Lower leg skin (tissue), 4 donors: ENCODE measurements around the gene DAGLA. TPM values are rescaled to one million over a fixed set of nuclear protein-coding genes. Genes with fewer than 3 reads are reported as not detected.
A peak's percentile ranks its signal among the peaks of the same experiment; 100 is the strongest.

ENCODE experiments used
- DNase-seq, 2 donors: peaks; one replicate each; pipeline ENCODE4 v3.0.0-alpha.2; 2019; ENCODE audit warnings: low spot score in 2 of 2
- H3K4me3 ChIP-seq: fragments of 200-600 bp; sonication (generic); 2 replicates; pipeline ENCODE4 v1.5.1; 2017; ENCODE audit warnings: mild to moderate bottlenecking, low read depth; ENCODE audit not compliant: poor library complexity, severe bottlenecking
- POLR2A ChIP-seq, 2 donors: fragments of 450-650 bp; IDR thresholded peaks; one replicate each; pipeline ENCODE4 v1.6.1; 2016 to 2017; ENCODE audit warnings: antibody characterized with exemption in 2 of 2, mild to moderate bottlenecking in 1 of 2, moderate library complexity in 1 of 2
- WGBS, 2 donors: methylation state at CpG; one replicate each; pipeline ENCODE4 v1.1.5; 2018; 5-methylcytosine and 5-hydroxymethylcytosine counted together
- intact Hi-C: fragments of 100-400 bp; cut with DNase I; formaldehyde crosslinking; loops from one replicate; pipeline ENCODE4 v1.15.0; 2023; ENCODE audit warnings: low total_unique reads
- total RNA-seq, 4 donors: library from RNA; depleted of rRNA; stranded (reverse); fragments of >200 nt; gene quantifications; one replicate each; pipeline ENCODE4 v1.1.0, GENCODE V29; 2016
- TF ChIP-seq, protein P1 (sequence below), 3 donors: fragments of 450-650 bp; IDR thresholded peaks; one replicate each; pipeline ENCODE4 v1.5.1; 2016; ENCODE audit warnings: antibody characterized with exemption in 3 of 3, mild to moderate bottlenecking in 3 of 3, moderate library complexity in 2 of 3

The DAGLA gene
- total RNA-seq, 4 donors from 2014 or later, result 0.23 to 1.8 (median 0.79) TPM

DNA sequence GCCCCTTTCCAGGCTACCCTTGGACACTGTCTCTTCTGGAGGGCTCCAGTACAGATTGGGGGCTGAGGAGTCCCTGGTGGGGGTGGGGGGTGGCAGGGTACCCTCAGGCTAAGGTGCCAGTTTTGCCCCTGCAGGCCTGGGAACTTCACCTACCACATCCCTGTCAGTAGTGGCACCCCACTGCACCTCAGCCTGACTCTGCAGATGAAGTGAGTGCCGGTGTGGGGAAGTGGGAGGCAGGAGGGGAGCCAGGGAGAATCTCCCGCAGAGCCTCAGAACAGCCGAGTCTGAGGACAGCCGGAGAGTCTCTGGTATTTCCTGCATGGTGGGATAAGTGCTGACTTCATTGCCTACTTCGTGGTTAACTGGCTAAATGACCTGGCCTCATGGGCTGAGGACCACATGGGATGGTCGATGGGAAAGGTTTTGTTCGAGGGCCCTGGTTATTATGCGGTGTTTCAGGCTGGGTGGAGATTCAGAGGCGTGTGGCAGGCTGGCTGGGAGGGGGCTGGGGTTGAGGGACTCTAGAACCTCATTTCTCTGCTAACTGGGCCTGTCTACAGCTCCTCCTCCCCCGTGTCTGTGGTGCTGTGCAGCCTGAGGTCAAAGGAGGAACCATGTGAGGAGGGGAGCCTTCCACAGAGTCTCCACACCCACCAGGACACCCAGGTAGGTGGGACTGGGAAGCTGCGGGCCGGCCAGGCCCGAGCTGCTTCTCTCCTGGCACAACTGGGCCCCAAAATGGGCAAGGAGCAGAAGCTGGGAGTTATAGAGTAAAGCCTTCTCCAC is 103.7 kb downstream of the DAGLA start:
- 69 to 79% methylated on average over 12 to 13 of the region's 13 CpGs for WGBS, 2 donors
- intact Hi-C loops, result no loop called here
- no peak for DNase-seq
- TF ChIP-seq POLR2A (IDR thresholded peaks at IDR 0.05), result no peak
- no peak overlapping the region for H3K4me3 ChIP-seq

DNA sequence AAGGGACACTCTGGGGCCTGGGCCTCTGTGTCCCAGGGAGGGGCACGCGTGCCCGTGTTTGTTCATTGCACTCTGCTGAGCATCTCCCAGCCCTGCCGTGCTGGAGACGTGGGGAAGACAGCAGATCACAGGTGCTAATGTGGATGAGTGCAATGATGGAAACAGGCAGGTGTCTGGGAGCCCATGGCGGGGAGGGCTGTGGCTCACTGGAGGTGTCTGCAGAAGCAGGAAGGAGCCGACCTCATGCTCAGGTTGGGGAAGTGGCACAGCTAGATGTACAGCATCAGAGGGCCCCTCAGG is 104.3 kb downstream of the DAGLA start:
- TF ChIP-seq, protein P1, sequence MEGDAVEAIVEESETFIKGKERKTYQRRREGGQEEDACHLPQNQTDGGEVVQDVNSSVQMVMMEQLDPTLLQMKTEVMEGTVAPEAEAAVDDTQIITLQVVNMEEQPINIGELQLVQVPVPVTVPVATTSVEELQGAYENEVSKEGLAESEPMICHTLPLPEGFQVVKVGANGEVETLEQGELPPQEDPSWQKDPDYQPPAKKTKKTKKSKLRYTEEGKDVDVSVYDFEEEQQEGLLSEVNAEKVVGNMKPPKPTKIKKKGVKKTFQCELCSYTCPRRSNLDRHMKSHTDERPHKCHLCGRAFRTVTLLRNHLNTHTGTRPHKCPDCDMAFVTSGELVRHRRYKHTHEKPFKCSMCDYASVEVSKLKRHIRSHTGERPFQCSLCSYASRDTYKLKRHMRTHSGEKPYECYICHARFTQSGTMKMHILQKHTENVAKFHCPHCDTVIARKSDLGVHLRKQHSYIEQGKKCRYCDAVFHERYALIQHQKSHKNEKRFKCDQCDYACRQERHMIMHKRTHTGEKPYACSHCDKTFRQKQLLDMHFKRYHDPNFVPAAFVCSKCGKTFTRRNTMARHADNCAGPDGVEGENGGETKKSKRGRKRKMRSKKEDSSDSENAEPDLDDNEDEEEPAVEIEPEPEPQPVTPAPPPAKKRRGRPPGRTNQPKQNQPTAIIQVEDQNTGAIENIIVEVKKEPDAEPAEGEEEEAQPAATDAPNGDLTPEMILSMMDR (IDR thresholded peaks at IDR 0.05), result no peak
- TF ChIP-seq POLR2A (IDR thresholded peaks at IDR 0.05), result no peak
- DNase-seq, result no peak
- intact Hi-C loops, result no loop called here
- H3K4me3 ChIP-seq, result no peak overlapping the region
- 81 to 88% methylated on average over 7 of the region's 7 CpGs for WGBS, 2 donors

DNA sequence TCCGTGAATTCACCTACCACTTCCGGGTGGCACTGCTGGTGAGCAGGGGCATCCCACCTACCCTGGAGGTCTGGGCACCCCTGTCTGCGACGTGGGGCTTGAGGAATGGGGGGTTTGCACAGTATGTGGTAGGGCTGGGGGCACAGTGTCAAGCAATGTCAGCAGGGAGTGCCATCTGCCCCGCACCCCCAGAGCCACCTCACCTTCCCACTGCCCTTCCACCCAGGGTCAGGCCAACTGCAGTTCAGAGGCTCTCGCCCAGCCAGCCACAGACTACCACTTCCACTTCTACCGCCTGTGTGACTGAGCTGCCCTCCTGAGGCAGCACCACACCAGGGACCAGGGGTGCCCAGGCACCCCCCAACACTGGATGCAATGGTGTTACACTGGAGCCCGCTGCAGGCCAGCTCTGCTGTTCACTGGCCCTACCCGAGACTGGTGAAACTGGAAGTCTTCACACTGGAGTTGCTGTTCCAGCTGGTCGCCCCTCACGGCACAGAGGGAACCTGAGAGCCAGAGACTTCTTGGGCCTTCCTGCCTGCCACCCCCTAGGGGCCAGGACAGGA is 105.7 kb downstream of the DAGLA start:
- 93 to 94% methylated on average over 11 of the region's 11 CpGs for WGBS, 2 donors
- no peak for TF ChIP-seq POLR2A (IDR thresholded peaks at IDR 0.05)
- TF ChIP-seq, protein P1 (IDR thresholded peaks at IDR 0.05), result no peak
- H3K4me3 ChIP-seq, result no peak overlapping the region
- DNase-seq, result no peak
- intact Hi-C loops, result no loop called here

DNA sequence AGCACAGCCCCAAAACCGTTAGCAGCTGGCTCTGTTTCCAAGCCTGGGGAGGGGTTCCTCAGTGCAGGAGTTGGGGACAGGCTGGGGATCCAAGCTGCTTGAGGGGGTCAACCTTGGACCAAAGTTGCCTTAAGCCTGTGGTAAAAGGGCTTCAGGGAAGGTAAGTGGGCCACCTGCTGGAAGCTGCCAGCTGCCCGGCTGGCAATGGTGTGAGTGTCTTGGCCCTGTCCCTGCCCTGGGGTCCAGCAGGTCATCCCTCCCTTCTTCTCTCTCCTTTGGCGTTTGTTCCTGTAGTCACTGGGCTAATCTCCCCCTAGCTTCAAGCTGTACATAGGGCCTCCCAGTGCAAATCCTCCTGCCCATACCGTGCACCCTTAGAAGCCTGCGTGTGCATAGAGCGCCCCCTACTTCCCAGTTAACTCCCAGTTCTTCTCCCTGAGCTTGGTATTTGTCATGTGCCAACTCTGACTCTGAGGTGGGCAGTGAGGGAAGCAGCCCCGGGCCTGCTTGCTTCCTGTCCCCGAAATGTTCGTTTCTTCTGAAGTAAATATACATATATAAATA is 107.8 kb downstream of the DAGLA start:
- DNase-seq, result no peak
- TF ChIP-seq, protein P1 (IDR thresholded peaks at IDR 0.05), result no peak
- no peak for TF ChIP-seq POLR2A (IDR thresholded peaks at IDR 0.05)
- WGBS, 2 donors, result 68 to 75% methylated on average over 9 of the region's 9 CpGs
- H3K4me3 ChIP-seq, result no peak overlapping the region
- intact Hi-C loops, result no loop called here

DNA sequence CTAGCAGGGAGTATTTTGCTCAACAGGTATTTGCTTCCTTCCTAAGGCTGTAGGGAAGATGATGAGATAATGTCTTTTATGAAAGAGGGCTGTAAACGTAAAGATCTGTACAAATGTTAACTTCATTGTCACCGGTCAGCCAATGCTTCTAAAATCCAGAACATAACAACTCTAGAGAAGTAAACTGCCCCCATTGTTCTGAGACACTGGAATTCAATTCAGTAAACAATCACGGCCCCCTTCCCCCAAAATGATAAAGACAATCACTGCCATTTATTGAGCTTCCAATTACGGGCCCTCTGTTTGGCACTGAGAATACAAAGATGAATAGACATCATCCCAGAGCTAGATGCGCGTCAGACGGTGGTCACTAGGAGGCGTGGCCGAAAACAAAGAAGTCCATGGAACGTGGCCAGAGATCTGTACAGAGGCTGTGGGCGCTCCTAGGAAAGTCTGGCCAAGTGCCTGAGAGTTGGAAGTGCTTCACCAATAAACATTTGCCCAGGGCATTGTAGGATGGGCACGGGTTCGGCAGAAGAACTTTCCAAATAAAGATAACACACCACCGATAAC is 111.6 kb downstream of the DAGLA start:
- WGBS, 2 donors, result 4% methylated on average over 14 of the region's 14 CpGs
- peak in 1 of 2 donors; percentile 67 for DNase-seq
- intact Hi-C loops, result loop anchor here (10.0 kb wide), 1 partner anchor 323 kb away; no protein-coding TSS in a partner anchor
- TF ChIP-seq, protein P1 (IDR thresholded peaks at IDR 0.05), result no peak
- no peak for TF ChIP-seq POLR2A (IDR thresholded peaks at IDR 0.05)
- peak overlapping the region; percentile 77 for H3K4me3 ChIP-seq
